ENCODE data around the gene PRAMEF17. TPM values are rescaled to one million over a fixed set of nuclear protein-coding genes. Genes with fewer than 3 reads are reported as not detected.
"Not testable (repeated sequence)": the region's sequence is repeated elsewhere in the genome, so short reads cannot be mapped to it uniquely, and the experiment has no call there.

PRAMEF17 gene
- total RNA-seq, 1 experiment from 2014 or later, result not detected

- CTCF ChIA-PET, result no interaction called here
- Mint-ChIP-seq H3K36me3 (ENCODE audit: insufficient read depth, unreplicated experiment) (no peaks in the 10 kb centered on the region), H3K27ac (ENCODE audit: unreplicated experiment) (no peak overlapping the region), H3K4me1 (ENCODE audit: low read depth, unreplicated experiment) (no peaks in the 10 kb centered on the region), H3K27me3 (ENCODE audit: unreplicated experiment) (no peaks in the 10 kb centered on the region), H3K9me3 (ENCODE audit: low read depth, unreplicated experiment) (no peaks in the 10 kb centered on the region), H3K4me3 (ENCODE audit: low read depth, unreplicated experiment) (no peak overlapping the region)
- no peak for DNase-seq
- BruUV-seq (replicated peaks), result no TSS peak
- TF ChIP-seq, protein P1, sequence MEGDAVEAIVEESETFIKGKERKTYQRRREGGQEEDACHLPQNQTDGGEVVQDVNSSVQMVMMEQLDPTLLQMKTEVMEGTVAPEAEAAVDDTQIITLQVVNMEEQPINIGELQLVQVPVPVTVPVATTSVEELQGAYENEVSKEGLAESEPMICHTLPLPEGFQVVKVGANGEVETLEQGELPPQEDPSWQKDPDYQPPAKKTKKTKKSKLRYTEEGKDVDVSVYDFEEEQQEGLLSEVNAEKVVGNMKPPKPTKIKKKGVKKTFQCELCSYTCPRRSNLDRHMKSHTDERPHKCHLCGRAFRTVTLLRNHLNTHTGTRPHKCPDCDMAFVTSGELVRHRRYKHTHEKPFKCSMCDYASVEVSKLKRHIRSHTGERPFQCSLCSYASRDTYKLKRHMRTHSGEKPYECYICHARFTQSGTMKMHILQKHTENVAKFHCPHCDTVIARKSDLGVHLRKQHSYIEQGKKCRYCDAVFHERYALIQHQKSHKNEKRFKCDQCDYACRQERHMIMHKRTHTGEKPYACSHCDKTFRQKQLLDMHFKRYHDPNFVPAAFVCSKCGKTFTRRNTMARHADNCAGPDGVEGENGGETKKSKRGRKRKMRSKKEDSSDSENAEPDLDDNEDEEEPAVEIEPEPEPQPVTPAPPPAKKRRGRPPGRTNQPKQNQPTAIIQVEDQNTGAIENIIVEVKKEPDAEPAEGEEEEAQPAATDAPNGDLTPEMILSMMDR (IDR thresholded peaks at IDR 0.05; ENCODE audit: unreplicated experiment), result no peak
- intact Hi-C loops (cut with micrococcal nuclease; ENCODE audit: unreplicated experiment), result no loop called here
Observed at GRCh38 chr1:13430495-13430894, 41.1 kb downstream of the PRAMEF17 start.

GRCh38 chr1:13432251-13432650, 42.8 kb downstream of the PRAMEF17 start:
- no peaks in the 10 kb centered on the region for H3K36me3 Mint-ChIP-seq (ENCODE audit: insufficient read depth, unreplicated experiment)
- TF ChIP-seq, protein P1 (IDR thresholded peaks at IDR 0.05; ENCODE audit: unreplicated experiment), result no peak
- no peak for DNase-seq
- no peaks in the 10 kb centered on the region for H3K9me3 Mint-ChIP-seq (ENCODE audit: low read depth, unreplicated experiment)
- CTCF ChIA-PET, result no interaction called here
- H3K27me3 Mint-ChIP-seq (ENCODE audit: unreplicated experiment), result no peaks in the 10 kb centered on the region
- no peaks in the 10 kb centered on the region for H3K4me1 Mint-ChIP-seq (ENCODE audit: low read depth, unreplicated experiment)
- no peak overlapping the region for H3K4me3 Mint-ChIP-seq (ENCODE audit: low read depth, unreplicated experiment)
- H3K27ac Mint-ChIP-seq (ENCODE audit: unreplicated experiment), result no peak overlapping the region
- no TSS peak for BruUV-seq (replicated peaks)
- intact Hi-C loops (cut with micrococcal nuclease; ENCODE audit: unreplicated experiment), result no loop called here

GRCh38 chr1:13433694-13434358, 44.4 kb downstream of the PRAMEF17 start:
- H3K4me1 Mint-ChIP-seq (ENCODE audit: low read depth, unreplicated experiment); H3K9me3 Mint-ChIP-seq (ENCODE audit: low read depth, unreplicated experiment); H3K27me3 Mint-ChIP-seq (ENCODE audit: unreplicated experiment); H3K4me3 Mint-ChIP-seq (ENCODE audit: low read depth, unreplicated experiment); BruUV-seq (replicated peaks); H3K27ac Mint-ChIP-seq (ENCODE audit: unreplicated experiment); DNase-seq; H3K36me3 Mint-ChIP-seq (ENCODE audit: insufficient read depth, unreplicated experiment); CTCF ChIA-PET; intact Hi-C loops (cut with micrococcal nuclease; ENCODE audit: unreplicated experiment): not testable (repeated sequence)

DNA sequence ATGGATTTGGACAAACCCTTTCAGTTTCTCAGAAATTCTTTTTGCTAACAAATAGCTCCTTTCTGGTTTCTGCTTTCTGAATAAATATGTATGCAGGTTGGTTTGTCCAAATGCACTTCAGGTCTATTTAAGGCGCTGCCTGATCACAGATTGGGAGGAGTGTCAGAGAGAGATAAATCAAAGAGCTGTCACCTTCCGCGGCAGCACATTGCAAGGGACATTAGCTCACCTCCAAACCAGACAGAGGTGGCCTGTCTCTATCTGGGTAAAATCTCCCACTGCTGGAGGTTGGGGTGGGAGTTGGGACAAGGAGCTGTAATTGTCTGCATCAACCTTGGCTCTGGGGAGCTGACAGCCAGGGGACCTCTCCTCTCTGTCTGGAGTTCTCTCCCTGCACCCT, 46.0 kb downstream of the PRAMEF17 start:
- H3K4me1 Mint-ChIP-seq (ENCODE audit: low read depth, unreplicated experiment), result no peaks in the 10 kb centered on the region
- no peaks in the 10 kb centered on the region for H3K27me3 Mint-ChIP-seq (ENCODE audit: unreplicated experiment)
- H3K9me3 Mint-ChIP-seq (ENCODE audit: low read depth, unreplicated experiment), result peaks cover 4% of the 10 kb centered on the region
- no peak for DNase-seq
- no TSS peak for BruUV-seq (replicated peaks)
- CTCF ChIA-PET, result interaction anchor here (0.6 to 0.7 kb wide), 2 partner anchors 23 to 893 kb away, joined by 3 to 5 read pairs; no protein-coding TSS in a partner anchor
- no peak overlapping the region for H3K27ac Mint-ChIP-seq (ENCODE audit: unreplicated experiment)
- no peak overlapping the region for H3K4me3 Mint-ChIP-seq (ENCODE audit: low read depth, unreplicated experiment)
- TF ChIP-seq, protein P1 (IDR thresholded peaks at IDR 0.05; ENCODE audit: unreplicated experiment), result no peak
- intact Hi-C loops (cut with micrococcal nuclease; ENCODE audit: unreplicated experiment), result no loop called here
- no peaks in the 10 kb centered on the region for H3K36me3 Mint-ChIP-seq (ENCODE audit: insufficient read depth, unreplicated experiment)

GRCh38 chr1:13439104-13439783, 49.8 kb downstream of the PRAMEF17 start:
- H3K9me3 Mint-ChIP-seq (ENCODE audit: low read depth, unreplicated experiment); H3K36me3 Mint-ChIP-seq (ENCODE audit: insufficient read depth, unreplicated experiment); H3K27me3 Mint-ChIP-seq (ENCODE audit: unreplicated experiment); CTCF ChIA-PET; intact Hi-C loops (cut with micrococcal nuclease; ENCODE audit: unreplicated experiment); H3K4me3 Mint-ChIP-seq (ENCODE audit: low read depth, unreplicated experiment); H3K4me1 Mint-ChIP-seq (ENCODE audit: low read depth, unreplicated experiment); H3K27ac Mint-ChIP-seq (ENCODE audit: unreplicated experiment); BruUV-seq (replicated peaks); DNase-seq: not testable (repeated sequence)

Other genes starting within 250 kb of the PRAMEF17 start
- gene PRAMEF26, start 233.6 kb upstream of the PRAMEF17 start, total RNA-seq (2022), result not detected in 2 replicates
- gene HNRNPCL4, start 224.0 kb upstream of the PRAMEF17 start, total RNA-seq (2022), result not detected in 2 replicates
- gene PRAMEF9, start 217.8 kb upstream of the PRAMEF17 start, total RNA-seq (2022), result not detected in 2 replicates
- not detected in 2 replicates for gene PRAMEF13, start 188.2 kb upstream of the PRAMEF17 start, total RNA-seq (2022)
- not detected in 2 replicates for gene PRAMEF18, start 163.5 kb upstream of the PRAMEF17 start, total RNA-seq (2022)
- not detected in 2 replicates for gene PRAMEF5, start 135.4 kb upstream of the PRAMEF17 start, total RNA-seq (2022)
- gene PRAMEF8, start 104.5 kb upstream of the PRAMEF17 start, total RNA-seq (2022), result not detected in 2 replicates
- gene PRAMEF33, start 86.1 kb upstream of the PRAMEF17 start, total RNA-seq (2022), result not detected in 2 replicates
- not detected in 2 replicates for gene PRAMEF15, start 74.1 kb upstream of the PRAMEF17 start, total RNA-seq (2022)
- not detected in 2 replicates for gene PRAMEF14, start 42.5 kb upstream of the PRAMEF17 start, total RNA-seq (2022)
- not detected in 2 replicates for gene PRAMEF19, start 17.7 kb upstream of the PRAMEF17 start, total RNA-seq (2022)
- gene PRAMEF20, start 20.8 kb downstream of the PRAMEF17 start, total RNA-seq (2022), result not detected in 2 replicates
- gene LRRC38, start 124.4 kb downstream of the PRAMEF17 start, total RNA-seq (2022), result not detected in 2 replicates
- not detected in 2 replicates for gene PDPN, start 194.2 kb downstream of the PRAMEF17 start, total RNA-seq (2022)